ENCODE data around the gene SGCD. TPM values are rescaled to one million over a fixed set of nuclear protein-coding genes. Genes with fewer than 3 reads are reported as not detected.

Gene SGCD
- total RNA-seq, 1 experiment from 2014 or later, result 5.8 TPM

- H3K9me3 ChIP-seq (replicated peaks), result no peaks in the 10 kb centered on the region
- no peak overlapping the region for H3K27ac ChIP-seq
- DNase-seq, result peak in 1 of 2 experiments; percentile 4
- no peaks in the 10 kb centered on the region for H3K27me3 ChIP-seq
- H3K4me1 ChIP-seq, result no peaks in the 10 kb centered on the region
- H3K36me3 ChIP-seq, result no peaks in the 10 kb centered on the region
- no peak overlapping the region for H3K4me3 ChIP-seq
Measured at GRCh38 chr5:156515803-156516360, 188.9 kb downstream of the SGCD start.

- H3K27ac ChIP-seq, result no peak overlapping the region
- peaks cover 5% of the 10 kb centered on the region; the same call in 1 of the 2 replicates for H3K4me1 ChIP-seq
- H3K36me3 ChIP-seq, result no peaks in the 10 kb centered on the region
- no peaks in the 10 kb centered on the region for H3K9me3 ChIP-seq (replicated peaks)
- DNase-seq, result no peak
- no peak overlapping the region for H3K4me3 ChIP-seq
- H3K27me3 ChIP-seq, result no peaks in the 10 kb centered on the region
Measured at GRCh38 chr5:156522651-156523529, 195.9 kb downstream of the SGCD start.

- no peak for DNase-seq
- Histone ChIP-seq H3K4me1 (peaks cover 7% of the 10 kb centered on the region; the same call in 1 of the 2 replicates), H3K9me3 (replicated peaks) (no peaks in the 10 kb centered on the region), H3K27ac (no peak overlapping the region), H3K36me3 (no peaks in the 10 kb centered on the region), H3K4me3 (no peak overlapping the region), H3K27me3 (no peaks in the 10 kb centered on the region)
Measured at GRCh38 chr5:156523607-156524006, 196.6 kb downstream of the SGCD start.

DNA sequence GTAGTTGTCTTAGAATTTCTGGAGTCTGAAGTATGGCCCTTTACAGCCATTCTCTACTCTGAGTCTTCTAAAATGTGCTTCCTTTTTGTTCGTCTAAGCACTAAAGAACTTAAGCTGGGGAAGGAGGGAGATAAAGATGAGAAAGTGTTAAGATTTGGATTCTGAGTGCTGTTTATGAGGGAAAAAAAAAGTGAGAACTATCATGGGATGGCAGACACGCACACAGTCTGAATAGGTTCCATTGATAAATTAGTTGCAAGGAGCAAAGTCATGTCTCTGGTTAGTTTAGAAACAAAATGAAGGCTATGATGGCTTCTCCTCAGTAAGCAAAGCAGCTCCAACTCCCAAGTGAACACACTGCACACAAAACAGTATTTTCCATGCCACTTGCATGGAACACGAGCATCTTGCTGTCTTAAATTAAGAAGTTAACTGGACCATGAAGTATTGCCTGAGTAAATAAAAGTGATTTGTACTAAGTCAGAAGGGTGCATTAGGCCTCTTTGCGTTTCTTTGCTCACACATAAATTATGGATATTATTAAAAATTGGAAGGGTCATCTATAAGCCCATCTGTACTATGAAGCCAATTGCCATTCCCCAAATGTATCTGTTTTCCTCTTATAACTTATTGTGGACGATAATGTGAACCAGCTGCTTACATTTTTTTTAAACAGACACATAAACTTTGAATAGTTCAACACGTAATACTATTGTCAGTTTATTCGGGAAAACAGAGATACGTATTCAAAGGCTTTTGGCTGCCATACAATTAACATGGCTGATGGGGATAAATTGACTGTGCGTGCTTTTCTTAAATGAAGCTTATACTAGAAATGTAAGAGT lies 199.3 kb downstream of the SGCD start:
- H3K4me3 ChIP-seq, result no peak overlapping the region
- no peaks in the 10 kb centered on the region for H3K9me3 ChIP-seq (replicated peaks)
- no peaks in the 10 kb centered on the region for H3K27me3 ChIP-seq
- no peak overlapping the region for H3K27ac ChIP-seq
- peaks cover 7% of the 10 kb centered on the region; the same call in 1 of the 2 replicates for H3K4me1 ChIP-seq
- DNase-seq, result no peak
- no peaks in the 10 kb centered on the region for H3K36me3 ChIP-seq

DNA sequence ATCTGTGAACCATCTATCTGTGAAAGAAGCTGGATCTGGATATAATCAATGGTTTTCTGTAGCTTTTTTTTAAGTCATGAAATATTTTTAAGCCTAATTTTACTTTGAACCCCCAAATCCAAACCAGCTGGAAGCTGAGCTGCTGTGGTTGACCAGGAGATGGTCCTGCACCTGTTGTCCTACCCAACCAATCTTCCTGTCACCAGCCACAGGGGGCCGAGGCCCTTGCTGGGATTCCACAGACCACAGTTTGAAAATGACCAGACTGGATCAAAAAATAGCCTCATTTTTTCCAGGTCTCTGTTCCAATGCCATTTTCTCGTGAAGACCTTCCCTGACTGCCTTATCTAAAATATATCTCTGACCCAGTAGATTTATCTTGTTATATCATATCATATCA lies 200.6 kb downstream of the SGCD start:
- peaks cover 7% of the 10 kb centered on the region; the same call in 1 of the 2 replicates for H3K4me1 ChIP-seq
- H3K27me3 ChIP-seq, result no peaks in the 10 kb centered on the region
- no peak overlapping the region for H3K27ac ChIP-seq
- no peaks in the 10 kb centered on the region for H3K36me3 ChIP-seq
- H3K9me3 ChIP-seq (replicated peaks), result no peaks in the 10 kb centered on the region
- DNase-seq, result peak; percentile 44 to 66
- H3K4me3 ChIP-seq, result no peak overlapping the region

DNA sequence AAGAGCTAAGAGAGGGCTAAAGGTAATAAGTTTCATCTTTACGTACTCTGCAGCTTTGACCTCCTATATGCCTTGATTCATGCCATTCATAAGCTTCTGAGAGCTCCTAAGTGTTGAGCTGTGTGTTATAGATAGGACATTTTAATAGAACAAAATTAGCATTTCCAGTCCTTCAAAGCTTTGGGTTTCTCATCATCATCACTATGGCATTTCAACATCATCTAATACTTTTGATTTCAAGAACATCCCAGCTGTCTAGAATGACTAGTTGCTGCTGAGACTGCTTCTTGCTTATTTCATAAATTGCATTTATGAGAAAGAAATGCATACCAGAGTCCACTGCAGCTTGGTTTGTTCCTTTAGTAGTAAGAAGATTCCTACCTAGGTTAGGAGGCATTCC lies 201.7 kb downstream of the SGCD start:
- no peaks in the 10 kb centered on the region for H3K9me3 ChIP-seq (replicated peaks)
- H3K4me1 ChIP-seq, result peaks cover 7% of the 10 kb centered on the region; the same call in 1 of the 2 replicates
- H3K27ac ChIP-seq, result no peak overlapping the region
- no peaks in the 10 kb centered on the region for H3K36me3 ChIP-seq
- DNase-seq, result no peak
- no peaks in the 10 kb centered on the region for H3K27me3 ChIP-seq
- no peak overlapping the region for H3K4me3 ChIP-seq

DNA sequence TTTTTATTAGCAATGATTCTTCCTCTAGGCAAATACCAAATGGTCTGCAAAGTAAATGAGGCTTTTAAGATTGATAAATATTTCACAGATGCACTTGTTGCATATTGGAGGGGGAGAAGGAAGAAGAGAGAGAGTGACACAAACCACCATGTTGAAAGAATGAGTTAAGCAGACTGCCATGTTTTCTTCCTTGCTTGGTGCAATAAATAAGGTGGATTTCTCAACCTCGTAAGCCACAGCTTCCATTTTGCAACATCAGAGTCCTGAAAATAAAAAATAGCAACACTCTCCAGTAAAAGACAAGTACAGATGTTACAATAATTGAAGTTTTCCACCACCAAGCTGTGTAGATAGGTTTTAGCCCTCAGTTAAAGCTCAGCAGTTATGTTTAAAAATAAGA lies 202.9 kb downstream of the SGCD start:
- H3K36me3 ChIP-seq, result no peaks in the 10 kb centered on the region
- peaks cover 7% of the 10 kb centered on the region; the same call in 1 of the 2 replicates for H3K4me1 ChIP-seq
- H3K27me3 ChIP-seq, result no peaks in the 10 kb centered on the region
- DNase-seq, result no peak
- H3K4me3 ChIP-seq, result no peak overlapping the region
- no peak overlapping the region for H3K27ac ChIP-seq
- H3K9me3 ChIP-seq (replicated peaks), result no peaks in the 10 kb centered on the region; the same call in 1 of the 2 replicates

- DNase-seq, result no peak
- Histone ChIP-seq H3K9me3 (replicated peaks) (no peaks in the 10 kb centered on the region; the same call in 1 of the 2 replicates), H3K27me3 (no peaks in the 10 kb centered on the region), H3K4me3 (no peak overlapping the region), H3K27ac (no peak overlapping the region), H3K36me3 (no peaks in the 10 kb centered on the region), H3K4me1 (peaks cover 7% of the 10 kb centered on the region; the same call in 1 of the 2 replicates)
Measured at GRCh38 chr5:156531199-156531598, 204.2 kb downstream of the SGCD start.

- Histone ChIP-seq H3K36me3 (no peaks in the 10 kb centered on the region), H3K4me3 (no peak overlapping the region), H3K27me3 (no peaks in the 10 kb centered on the region), H3K9me3 (replicated peaks) (no peaks in the 10 kb centered on the region; the same call in 1 of the 2 replicates), H3K4me1 (peaks cover under 1% of the 10 kb centered on the region; the same call in 1 of the 2 replicates), H3K27ac (no peak overlapping the region)
- no peak for DNase-seq
Measured at GRCh38 chr5:156532921-156533320, 206.0 kb downstream of the SGCD start.

- no peaks in the 10 kb centered on the region; the same call in 1 of the 2 replicates for H3K9me3 ChIP-seq (replicated peaks)
- H3K27ac ChIP-seq, result no peak overlapping the region
- H3K4me3 ChIP-seq, result no peak overlapping the region
- H3K4me1 ChIP-seq, result no peaks in the 10 kb centered on the region
- H3K36me3 ChIP-seq, result no peaks in the 10 kb centered on the region
- H3K27me3 ChIP-seq, result no peaks in the 10 kb centered on the region
- DNase-seq, result no peak
Measured at GRCh38 chr5:156534085-156534484, 207.1 kb downstream of the SGCD start.

- no peaks in the 10 kb centered on the region for H3K36me3 ChIP-seq
- H3K27ac ChIP-seq, result no peak overlapping the region
- H3K9me3 ChIP-seq (replicated peaks), result no peaks in the 10 kb centered on the region; the same call in 1 of the 2 replicates
- no peak for DNase-seq
- no peak overlapping the region for H3K4me3 ChIP-seq
- H3K4me1 ChIP-seq, result no peaks in the 10 kb centered on the region
- H3K27me3 ChIP-seq, result no peaks in the 10 kb centered on the region
Measured at GRCh38 chr5:156534906-156535485, 208.0 kb downstream of the SGCD start.

DNA sequence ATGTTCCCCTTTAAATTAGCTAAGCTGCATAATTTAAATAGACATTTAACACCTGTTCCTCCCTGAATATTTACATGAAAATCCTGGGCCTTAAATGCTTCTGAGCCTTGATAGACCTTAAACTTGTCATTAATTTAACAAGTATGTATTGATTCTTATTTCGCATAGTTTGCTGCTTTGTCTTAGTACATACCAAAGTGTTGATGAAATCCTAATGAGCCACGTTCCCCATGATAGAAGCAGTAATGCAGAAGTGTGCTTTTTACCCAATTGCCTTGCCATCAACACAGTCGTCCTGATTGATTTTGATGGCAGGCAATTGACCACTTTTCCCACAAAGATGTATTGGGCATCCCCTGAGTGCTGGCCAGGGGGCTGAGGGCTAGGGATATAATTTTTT lies 213.5 kb downstream of the SGCD start:
- peaks cover 7% of the 10 kb centered on the region for H3K4me1 ChIP-seq
- no peaks in the 10 kb centered on the region for H3K9me3 ChIP-seq (replicated peaks)
- DNase-seq, result no peak
- H3K36me3 ChIP-seq, result no peaks in the 10 kb centered on the region
- H3K27me3 ChIP-seq, result no peaks in the 10 kb centered on the region
- no peak overlapping the region for H3K4me3 ChIP-seq
- H3K27ac ChIP-seq, result no peak overlapping the region

GRCh38 chr5:156541582-156541981 lies 214.6 kb downstream of the SGCD start:
- no peak for DNase-seq
- Histone ChIP-seq H3K36me3 (no peaks in the 10 kb centered on the region), H3K4me3 (no peak overlapping the region), H3K4me1 (peaks cover 7% of the 10 kb centered on the region), H3K9me3 (replicated peaks) (no peaks in the 10 kb centered on the region), H3K27ac (no peak overlapping the region), H3K27me3 (no peaks in the 10 kb centered on the region)

DNA sequence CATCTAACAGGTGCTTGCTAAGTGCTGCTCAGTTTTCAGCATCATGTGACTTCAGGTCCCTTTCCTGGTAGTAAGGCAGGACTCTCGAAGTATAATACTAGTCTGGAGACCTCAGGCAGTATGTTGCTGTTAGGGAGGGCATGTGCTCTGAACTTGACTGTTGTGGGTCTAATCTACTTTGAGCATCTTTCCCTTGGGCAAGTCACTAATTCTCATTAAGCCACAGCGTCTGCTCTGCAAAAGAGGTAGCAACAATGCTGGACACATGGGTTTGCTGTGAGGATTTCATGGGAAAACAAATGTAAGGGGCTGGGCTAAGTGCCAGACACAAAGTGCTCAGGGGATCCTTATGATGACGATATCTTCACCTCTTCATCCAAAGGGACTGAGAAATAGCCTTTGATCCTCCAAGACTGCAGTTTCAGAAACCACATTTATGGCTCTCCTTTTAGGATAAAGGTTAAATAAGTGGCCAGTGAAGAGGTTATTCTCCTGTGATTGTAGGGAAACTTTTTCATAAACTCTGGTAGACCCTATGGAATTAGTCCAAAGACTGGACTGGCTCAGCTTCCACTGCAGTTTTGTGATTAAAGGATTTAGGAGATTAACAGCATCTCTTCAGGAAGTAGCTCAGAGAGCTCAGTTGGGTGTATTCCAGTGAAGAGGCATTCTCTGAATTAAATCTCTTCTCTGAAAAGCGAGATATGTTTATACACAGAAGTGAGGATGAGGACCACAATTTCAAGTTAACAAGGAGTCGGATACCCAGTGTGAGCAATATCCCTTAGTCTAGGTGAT lies 216.6 kb downstream of the SGCD start:
- Histone ChIP-seq H3K4me3 (no peak overlapping the region), H3K36me3 (no peaks in the 10 kb centered on the region), H3K27ac (no peak overlapping the region), H3K27me3 (no peaks in the 10 kb centered on the region), H3K9me3 (replicated peaks) (no peaks in the 10 kb centered on the region), H3K4me1 (peaks cover 7% of the 10 kb centered on the region)
- peak; percentile 19 to 48 for DNase-seq
